Stimulated activated CD4-positive, alpha-beta T cell treated with anti-CD3 and anti-CD28 coated beads, TNF-alpha, amount 100 ng/mL, for 1 hour (primary cell): Measurements from ENCODE around the gene RNASE7.
"Not testable (repeated sequence)": the region's sequence is repeated elsewhere in the genome, so short reads cannot be mapped to it uniquely, and the experiment has no call there.

Experiments
- DNase-seq, 3 donors: peaks; one replicate each; pipeline ENCODE4 v3.0.0-alpha.2; 2020; ENCODE audit warnings: low read depth in 3 of 3, low spot score in 1 of 3

The RNASE7 gene

DNA sequence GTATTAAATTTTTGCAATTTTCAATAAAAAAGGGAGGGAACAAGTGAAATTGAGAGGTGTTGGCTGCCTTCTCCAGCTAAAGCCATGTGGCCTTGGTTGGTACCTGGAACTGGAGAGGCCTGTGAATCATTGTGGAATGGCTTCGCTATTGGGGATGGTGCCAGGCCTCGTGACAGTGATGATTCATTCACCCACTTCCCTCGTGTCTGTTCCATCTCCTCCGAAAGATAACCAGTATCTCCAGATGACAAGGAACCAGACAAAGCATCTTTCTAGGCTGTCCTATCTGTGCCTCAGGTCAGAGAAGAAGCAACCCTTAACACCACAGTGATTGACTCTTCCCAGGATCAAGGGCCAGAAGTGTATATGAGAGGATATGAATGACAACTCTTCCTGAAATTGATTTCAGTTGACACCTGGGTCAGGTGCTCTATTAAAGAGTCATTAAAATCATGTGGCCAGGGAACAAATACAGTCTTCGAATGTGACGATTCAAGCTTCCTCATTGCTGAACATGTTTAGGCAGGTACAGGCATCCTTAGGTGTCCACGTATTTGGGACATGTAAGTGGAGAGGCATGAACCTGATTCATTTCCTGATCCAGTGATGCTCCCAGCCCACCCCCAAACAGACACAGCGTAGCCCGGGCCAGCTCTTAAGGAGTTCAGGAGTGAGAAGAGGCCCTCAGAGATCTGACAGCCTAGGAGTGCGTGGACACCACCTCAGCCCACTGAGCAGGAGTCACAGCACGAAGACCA, at the start of gene RNASE7:
Gene RNASE7 (plus strand): TSS at position 687 of the 758 bp plus-strand sequence. CDS start 631 bp downstream, outside the sequence.
- no peak for DNase-seq

DNA sequence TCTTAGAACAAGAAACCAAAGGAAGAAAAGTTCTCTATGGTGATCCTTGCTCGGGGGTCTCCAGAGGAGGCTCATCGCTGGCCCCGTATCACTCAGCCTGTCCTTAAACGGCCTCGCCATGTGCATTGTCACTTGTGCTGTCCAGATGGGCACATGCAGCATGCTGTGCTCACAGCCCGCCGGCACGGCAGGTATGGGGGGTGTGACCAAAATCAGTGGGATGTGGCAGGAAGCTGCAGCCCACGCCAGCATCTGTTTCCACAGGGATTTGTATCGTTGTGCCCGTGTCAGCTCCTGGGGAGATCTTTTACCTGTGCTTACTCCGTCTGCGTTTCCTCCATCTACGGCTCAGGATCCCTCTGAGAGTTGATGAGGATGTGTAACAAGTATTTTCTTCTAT, 45.6 kb upstream of the RNASE7 start:
- DNase-seq, result no peak

- DNase-seq, result no peak
Measured at GRCh38 chr14:20997115-20997514, 45.0 kb upstream of the RNASE7 start.

GRCh38 chr14:20997564-20997963, 44.6 kb upstream of the RNASE7 start:
- no peak for DNase-seq

DNA sequence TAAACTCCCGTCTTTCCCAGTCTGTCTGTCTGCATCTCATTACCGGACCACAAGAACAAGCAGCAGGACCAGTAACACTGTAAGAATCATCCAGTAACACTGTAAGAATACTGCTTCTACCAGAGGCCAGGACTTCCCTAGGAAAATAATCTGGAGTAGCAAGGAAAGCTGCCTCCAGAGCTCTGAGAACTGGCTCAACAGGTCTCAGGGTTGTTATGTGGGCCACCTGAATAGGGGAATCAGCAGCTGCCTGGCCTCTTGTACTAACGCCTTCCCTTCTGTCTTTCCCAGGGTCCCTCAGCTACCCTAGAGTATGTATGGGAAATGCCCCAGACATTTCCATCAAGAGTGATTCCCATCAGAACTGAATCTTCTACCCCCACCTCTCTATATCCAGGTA, 44.0 kb upstream of the RNASE7 start:
- no peak for DNase-seq

GRCh38 chr14:20998674-20999366, 43.3 kb upstream of the RNASE7 start, which contains the start of gene SLC39A2:
TSS of gene SLC39A2 (plus strand) at chr14:20999293. CDS start at chr14:20999447, 154 bp downstream.
- no peak for DNase-seq

- no peak for DNase-seq
Measured at GRCh38 chr14:20999591-20999990, 42.6 kb upstream of the RNASE7 start.

- DNase-seq, result no peak
Measured at GRCh38 chr14:21001218-21001617, 40.9 kb upstream of the RNASE7 start.

- no peak for DNase-seq
Measured at GRCh38 chr14:21003788-21004346, 38.3 kb upstream of the RNASE7 start.

- DNase-seq, result not testable (repeated sequence)
Measured at GRCh38 chr14:21009721-21010120, 32.4 kb upstream of the RNASE7 start.

DNA sequence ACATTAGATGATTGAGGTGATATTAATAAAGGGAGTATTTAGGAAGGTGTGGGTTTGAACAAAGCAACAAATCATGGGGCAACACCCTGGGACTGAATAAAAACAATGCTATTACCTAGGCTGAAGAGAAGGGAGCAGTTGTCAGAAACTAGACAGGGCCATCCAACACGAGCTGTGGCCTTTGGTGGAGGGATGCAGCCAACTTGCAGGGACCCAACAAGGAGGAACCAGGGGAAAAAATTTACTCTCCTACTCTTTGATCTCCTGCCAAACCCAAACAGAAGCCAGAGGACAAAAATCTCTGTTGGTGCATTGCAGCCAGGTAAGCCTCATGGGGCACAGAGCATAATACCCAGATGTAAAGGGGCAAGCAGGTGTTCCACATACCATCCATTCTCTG, 31.0 kb upstream of the RNASE7 start:
- no peak for DNase-seq

GRCh38 chr14:21014761-21015190, 27.4 kb upstream of the RNASE7 start:
- DNase-seq, result peak; percentile 59 to 70 (median 61)

- no peak for DNase-seq
Measured at GRCh38 chr14:21015312-21015711, 26.9 kb upstream of the RNASE7 start.

GRCh38 chr14:21016413-21017190, 25.6 kb upstream of the RNASE7 start:
- DNase-seq, result no peak

GRCh38 chr14:21017528-21018245, 24.5 kb upstream of the RNASE7 start:
- no peak for DNase-seq

DNA sequence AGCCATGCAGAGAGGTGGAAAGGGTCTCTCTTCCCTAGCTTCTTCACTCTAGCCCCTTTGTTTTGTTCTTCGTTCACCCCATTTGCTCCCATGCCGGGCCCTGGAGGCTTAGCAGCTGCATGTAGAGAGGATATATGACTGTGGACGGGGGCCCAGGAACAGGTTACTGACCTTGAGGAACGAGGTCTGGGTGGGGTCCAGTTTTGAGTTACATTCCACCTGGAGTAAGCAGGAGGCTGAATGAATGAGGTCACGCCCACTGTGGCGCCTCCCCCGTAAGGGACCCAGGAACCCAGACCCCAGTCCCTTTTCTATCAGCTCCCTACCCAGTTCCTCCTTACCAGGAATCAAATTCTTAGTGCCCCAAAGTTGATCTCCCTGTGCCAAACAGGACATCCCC, 23.9 kb upstream of the RNASE7 start:
- no peak for DNase-seq

DNA sequence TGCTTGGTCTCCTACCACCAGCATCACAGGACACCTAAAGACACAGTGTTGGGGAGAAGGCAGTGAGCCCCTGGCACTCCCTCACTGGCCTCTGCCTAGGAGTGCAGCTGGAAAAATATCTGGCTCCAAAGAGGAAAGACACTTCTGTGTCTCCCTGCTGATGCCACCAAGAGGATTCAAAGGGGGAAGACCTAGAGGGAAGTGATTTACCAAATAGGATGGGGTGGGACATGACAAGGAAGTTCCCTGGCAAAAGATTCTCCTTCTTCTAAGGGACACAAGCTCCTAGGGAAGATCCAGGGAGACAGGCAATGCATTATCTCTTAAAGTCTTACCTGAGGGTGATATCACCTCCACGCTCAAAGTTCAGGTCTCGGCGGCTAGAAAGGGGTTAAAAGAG, 23.4 kb upstream of the RNASE7 start:
- no peak for DNase-seq

- DNase-seq, result no peak
Measured at GRCh38 chr14:21019366-21019765, 22.8 kb upstream of the RNASE7 start.

DNA sequence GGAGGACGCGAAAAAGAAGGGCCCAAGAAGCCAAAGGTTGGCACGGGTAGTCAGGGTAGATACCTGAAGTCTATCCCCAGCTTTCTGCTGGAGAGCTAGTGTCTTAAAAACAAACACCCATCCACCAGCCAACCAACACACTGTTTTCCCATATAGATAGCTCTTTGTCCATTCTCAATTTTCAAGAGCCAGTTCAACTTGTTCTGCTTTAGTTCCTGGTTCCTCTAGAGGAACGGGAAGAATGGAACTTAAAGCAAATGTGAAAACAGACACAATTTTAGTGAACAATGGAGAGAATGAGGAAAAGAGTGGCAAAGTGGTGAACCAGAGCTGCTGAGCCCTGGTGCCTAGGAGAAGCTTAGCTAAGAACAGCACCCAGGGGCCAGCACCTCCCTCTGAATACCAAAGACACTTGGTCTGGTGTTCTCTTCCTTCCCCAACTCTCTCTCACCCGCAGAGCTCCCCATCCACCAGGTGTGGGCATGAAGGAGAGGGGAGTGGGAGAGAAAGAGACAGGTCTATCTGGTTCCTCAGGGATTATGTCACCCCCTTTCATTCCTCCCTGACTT, 21.1 kb upstream of the RNASE7 start:
- DNase-seq, result no peak

DNA sequence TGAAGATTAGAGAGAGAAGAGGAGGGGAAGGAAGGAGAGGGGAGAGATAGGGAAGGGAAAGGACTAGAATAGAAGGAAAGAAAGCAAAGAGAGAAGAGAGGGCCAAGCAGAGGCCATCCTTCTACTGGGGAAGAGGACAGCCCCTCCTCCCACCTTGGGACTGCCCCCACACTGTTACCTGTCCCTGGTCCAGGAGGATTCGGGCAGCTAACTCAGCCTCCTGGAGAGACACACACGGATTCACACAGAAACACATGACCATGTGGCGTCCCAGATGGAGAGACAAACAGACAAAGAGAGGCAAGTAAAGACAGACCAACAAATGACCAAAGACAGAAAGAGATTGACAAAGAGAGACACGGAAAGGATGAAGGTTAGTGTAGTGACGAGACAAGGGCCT, 19.5 kb upstream of the RNASE7 start:
- no peak for DNase-seq
